HG02970 (cell line): Measurements from ENCODE around the gene OXER1.

ENCODE experiments used
- ATAC-seq: cut with Tn5 transposase; IDR thresholded peaks from one replicate; pipeline ENCODE4 v1.9.1; 2021; ENCODE audit warnings: mild to moderate bottlenecking, moderate library complexity, moderate number of reproducible peaks; ENCODE audit not compliant: unreplicated experiment, low FRiP score

OXER1 gene

DNA sequence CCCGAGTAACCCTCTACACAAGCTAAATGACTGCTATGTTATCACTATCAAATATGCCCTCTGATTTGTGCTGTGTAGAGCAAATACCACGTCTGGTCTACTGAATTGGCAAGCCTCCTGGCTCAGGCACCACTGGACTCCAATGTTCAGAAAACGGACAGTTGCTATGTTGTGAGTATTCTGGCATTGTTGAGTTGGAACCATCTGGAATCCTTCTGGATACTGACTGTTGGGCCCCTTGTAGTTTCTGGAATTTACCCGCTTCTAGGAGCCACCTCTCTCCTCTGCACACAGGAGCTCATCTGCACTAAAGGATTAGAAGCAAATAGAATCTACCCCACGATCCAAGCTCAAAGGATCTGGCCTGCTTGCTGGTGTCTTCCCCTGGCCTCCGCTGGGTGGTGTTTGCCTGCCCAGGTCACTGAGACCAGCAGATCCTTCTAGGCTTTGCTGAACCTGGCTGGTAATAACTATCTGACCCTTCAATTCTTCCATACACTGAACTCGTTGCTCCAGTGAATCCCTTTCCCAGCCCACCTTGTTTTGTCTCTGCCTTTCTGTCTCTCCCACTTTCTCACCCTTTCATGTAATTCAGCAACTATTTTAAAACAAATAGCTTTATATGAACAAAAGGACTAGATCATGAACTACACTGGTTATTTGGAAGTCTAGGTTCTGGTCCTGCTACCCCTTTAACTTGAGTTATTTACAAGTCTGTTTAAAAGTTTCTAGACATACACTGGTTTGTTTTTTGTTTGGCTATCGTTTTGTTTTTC is 30.5 kb upstream of the OXER1 start:
- no peak for ATAC-seq

- ATAC-seq = no peak
Observed at GRCh38 chr2:42793334-42794270, 29.7 kb upstream of the OXER1 start.

- ATAC-seq = no peak
Observed at GRCh38 chr2:42792583-42793333, 28.8 kb upstream of the OXER1 start, which contains the start of gene HAAO. HAAO (minus strand) TSS chr2:42792583; CDS start chr2:42792536, 47 bp downstream.

- ATAC-seq = no peak
Observed at GRCh38 chr2:42792087-42792582, 28.2 kb upstream of the OXER1 start.

- no peak for ATAC-seq
Observed at GRCh38 chr2:42791606-42792005, 27.7 kb upstream of the OXER1 start.

GRCh38 chr2:42789751-42790150 is 25.8 kb upstream of the OXER1 start:
- no peak for ATAC-seq

GRCh38 chr2:42788882-42789281 is 24.9 kb upstream of the OXER1 start:
- no peak for ATAC-seq

GRCh38 chr2:42788478-42788793 is 24.5 kb upstream of the OXER1 start:
- ATAC-seq = no peak

GRCh38 chr2:42787788-42788477 is 24.0 kb upstream of the OXER1 start:
- no peak for ATAC-seq

DNA sequence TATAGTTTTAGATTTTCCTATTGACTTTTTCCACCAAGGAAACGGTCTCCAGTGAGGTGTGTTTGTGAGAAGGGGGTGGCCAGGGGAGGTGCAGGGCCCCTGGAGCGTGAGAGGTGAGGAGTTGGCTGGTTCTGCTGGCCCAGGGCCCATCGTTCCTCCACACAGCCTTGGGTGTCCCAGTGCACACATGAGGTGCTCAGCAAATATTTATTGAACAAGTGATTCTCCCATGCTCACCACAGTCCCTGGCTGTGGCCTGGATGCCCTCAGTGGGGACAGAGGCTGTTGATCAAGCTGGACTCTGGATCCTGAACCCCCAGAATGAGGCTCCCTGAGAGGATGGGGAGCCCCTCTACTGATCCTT is 23.5 kb upstream of the OXER1 start:
- no peak for ATAC-seq

DNA sequence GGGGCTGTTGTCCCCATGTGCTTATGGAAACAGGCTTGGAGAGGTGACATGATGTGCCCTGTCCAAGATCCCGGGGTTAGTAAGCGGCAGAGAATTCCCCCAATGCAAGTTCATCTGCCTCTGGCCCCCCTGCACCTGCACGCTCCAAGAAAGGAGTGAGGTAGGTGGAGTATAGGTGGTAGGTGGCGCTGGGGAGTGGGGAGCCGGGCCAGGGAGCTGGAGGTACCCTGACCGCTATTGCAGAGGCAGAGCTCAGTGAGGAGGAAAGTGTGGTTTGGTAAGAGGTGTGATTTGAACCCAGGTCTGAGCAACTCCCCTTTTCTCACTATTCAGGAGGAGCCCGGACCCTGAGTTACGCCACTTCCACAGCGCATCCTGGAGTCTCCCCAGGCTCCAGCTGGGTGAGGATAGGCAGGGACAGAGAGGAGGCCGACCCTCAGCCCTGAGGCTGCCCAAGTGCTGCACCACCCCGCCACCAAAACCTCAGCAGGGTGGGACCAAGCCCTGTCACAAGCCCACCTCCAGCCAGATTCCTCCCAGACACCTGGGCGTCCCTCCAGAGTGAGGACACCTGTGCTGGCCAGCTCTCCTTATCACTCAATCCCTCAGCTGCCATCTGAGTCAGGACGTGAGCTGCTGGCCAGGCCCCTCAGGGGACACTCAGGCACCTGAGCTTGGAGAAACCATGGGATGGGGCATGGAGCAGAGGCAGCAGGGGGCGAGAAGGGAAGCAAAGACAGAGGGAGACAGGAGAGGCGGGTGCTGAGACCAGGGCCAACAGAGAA is 22.8 kb upstream of the OXER1 start:
- no peak for ATAC-seq

DNA sequence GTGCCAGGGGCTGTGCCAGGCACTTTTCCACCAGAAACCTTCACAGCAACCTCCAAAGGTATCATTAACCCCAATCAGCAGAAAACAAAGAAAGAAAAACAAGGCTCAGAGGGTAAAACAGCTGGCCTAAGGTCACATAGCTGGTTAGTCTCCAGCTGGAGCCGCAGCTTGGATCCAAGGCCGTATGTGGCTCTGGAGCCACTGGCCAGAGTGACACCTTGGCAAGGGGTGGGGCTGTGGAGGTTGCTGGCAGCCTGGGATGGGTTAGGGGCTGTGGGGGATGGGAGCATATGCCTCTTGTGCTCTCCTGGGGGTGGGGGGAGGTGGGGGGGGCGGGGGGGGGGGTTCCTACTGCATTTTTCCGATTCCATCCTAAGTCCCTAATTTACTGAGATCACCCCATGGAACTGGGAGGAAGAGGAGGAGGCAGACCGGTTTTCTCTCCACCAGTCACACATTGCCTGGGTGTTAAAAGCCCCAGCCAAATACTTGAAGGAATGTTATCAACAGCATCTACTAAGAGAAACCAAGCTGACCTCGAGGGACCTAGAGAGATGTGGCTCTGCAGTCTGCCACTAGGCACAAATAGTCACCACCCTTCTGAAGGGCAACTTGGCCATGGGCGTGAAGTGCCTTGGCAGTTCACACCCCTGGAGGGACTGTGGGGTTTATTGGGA is 20.4 kb upstream of the OXER1 start:
- ATAC-seq = no peak

GRCh38 chr2:42783511-42783910 is 19.6 kb upstream of the OXER1 start:
- ATAC-seq = no peak

- no peak for ATAC-seq
Observed at GRCh38 chr2:42781181-42781580, 17.2 kb upstream of the OXER1 start.

- ATAC-seq = no peak
Observed at GRCh38 chr2:42777883-42778805, 14.2 kb upstream of the OXER1 start.

- no peak for ATAC-seq
Observed at GRCh38 chr2:42775810-42776209, 11.9 kb upstream of the OXER1 start.

GRCh38 chr2:42775186-42775585 is 11.3 kb upstream of the OXER1 start:
- ATAC-seq = no peak
